GM18502 (cell line): ENCODE data around the gene COMTD1.
"Not testable (repeated sequence)": the region's sequence is repeated elsewhere in the genome, so short reads cannot be mapped to it uniquely, and the experiment has no call there.

Source experiments
- ATAC-seq: cut with Tn5 transposase; IDR thresholded peaks from one replicate; pipeline ENCODE4 v1.9.1; 2021; ENCODE audit warnings: mild to moderate bottlenecking; ENCODE audit not compliant: unreplicated experiment, poor library complexity

COMTD1 gene

DNA sequence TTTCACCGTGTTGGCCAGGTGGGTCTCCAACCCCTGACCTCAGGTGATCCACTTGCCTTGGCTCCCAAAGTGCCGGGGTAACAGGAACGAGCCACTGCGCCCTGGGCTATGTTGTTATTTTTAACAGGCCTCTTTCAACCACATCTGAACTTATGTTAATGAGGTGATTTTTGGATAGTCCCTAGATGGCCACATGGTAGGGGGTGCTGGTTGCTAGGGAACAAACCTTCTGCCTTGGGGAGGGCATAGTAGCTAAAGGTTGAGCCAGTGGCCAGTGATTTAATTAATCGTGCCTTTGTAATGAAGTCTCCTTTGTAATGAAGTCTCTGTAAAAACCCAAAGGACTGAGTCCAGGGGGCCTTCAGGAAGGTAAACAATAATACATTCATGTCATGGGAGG, 9.1 kb downstream of the COMTD1 start:
- ATAC-seq, result no peak

DNA sequence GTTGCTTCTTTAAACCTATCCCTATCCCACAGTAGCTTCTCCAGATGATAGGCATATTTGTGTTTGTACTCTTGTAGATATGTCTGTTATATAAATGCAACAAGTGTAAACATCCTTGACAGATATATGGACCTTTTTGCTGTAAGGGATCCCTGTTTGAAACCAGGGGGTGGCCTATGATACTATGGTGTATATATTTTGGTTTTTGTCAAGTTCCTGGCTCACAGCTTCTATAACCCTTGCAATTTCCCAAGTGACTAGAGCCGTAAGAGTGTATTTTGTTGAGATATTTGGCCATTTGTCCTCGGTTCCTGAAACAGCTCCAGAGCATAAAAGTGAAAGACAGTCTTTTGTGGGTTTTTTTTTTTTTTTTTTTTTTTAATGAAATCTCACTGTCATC, 9.7 kb downstream of the COMTD1 start:
- ATAC-seq, result no peak

GRCh38 chr10:75223507-75223906, 12.2 kb downstream of the COMTD1 start:
- ATAC-seq, result no peak

- not testable (repeated sequence) for ATAC-seq
Measured at GRCh38 chr10:75221492-75221891, 14.3 kb downstream of the COMTD1 start.

DNA sequence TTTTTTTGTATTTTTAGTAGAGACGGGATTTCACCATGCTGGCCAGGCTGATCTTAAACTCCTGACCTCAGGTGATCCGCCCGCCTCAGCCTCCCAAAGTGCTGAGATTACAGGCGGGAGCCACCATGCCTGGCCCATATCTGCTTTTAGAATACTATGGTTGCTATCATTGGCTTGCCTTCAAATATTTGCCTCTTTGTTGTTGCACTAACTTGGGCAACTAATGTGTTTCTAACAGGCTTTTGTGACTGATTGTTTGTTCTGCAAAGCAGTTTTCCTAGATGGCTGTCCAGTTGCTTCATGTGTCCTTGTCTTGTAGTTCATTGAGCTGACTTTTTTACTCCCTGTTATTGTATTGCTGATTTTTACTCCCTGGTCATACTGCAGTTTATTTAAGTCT, 15.5 kb downstream of the COMTD1 start:
- ATAC-seq, result no peak

DNA sequence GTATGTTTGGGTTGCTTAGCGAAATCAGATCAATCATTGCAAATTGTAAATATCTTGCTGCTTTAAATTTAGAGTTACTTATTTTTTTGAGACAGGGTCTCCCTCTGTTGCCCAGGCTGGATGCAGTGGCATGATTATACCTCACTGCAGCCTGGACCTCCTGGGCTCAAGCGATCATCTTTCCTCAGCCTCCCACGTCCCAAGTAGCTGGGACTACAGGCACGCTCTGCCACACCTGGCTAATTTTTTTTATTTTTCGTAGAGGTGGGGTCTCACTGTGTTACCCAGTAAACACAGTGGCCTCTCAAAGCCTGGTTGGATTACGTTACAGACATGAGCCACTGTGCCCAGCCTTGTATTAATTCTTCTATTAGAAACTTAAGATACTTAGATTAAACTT, 23.4 kb downstream of the COMTD1 start:
- ATAC-seq, result no peak

DNA sequence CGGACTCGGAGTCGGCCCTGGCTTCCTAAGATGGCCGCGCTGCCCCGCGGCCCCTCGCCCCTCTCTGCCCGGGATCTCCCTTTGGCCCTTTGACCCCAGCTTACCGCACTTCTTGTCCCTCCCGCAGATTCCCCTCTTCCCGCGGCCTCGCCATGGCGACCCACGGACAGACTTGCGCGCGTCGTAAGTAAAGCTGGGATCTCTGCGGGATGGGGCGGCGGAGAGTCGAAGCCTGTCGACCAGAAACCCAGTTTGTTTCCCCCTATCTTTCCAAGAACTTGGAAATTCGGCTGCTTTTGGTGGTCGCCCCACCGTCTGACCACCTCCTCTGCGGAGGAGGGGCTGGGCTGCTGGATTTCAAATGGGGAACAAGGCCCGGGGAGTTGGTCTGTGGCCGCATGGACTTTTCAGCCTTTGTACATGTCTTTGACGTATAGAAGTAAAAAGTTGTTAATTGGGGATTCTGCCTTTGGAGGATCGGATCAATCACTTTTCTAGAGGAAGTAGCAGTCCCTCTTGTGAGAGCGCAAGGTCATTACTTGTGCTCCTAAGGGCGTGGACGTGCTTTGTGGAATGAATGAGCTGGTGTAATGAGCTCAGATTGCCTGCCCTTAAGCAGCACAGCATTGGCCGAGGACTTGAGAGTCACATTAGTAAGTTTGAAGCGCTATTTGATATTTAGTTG, 24.6 kb downstream of the COMTD1 start:
- no peak for ATAC-seq

DNA sequence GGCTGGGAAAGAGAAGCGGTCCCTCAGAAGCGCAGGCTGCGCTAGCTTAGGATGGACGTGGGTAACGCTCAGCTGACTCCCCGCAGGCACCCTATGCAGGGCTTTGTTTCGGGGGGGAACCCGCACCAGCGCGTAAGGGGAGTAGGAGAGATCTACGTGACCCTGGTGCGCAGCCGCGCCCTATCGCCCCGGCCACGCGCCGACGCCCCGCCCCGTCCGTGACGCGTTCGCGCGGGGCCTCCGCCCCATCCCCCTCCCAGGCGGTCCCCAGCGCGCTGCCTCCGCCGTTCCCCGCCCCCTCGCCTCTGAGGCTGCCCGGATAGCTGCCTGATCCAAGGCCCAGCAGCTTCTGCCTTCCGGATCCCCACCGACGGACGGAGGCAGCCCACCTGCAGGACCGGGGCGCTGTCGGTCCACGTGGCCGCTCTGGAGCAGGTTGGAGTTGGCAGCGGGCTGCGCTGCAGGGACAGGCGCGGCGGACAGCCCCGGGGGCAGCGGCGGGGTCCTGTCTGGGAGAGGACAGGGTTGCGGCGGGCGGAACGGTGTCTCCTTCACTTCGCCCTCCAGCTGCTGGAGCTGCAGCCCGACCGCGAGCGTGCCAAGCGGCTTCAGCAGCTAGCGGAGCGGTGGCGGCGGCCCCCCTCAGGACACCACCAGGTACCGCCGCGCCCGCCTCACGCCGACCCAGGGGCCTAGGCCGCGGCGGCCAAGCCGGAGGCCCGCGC, 25.3 kb downstream of the COMTD1 start, which contains the start of gene VDAC2:
TSS of gene VDAC2 (plus strand) at position 515 of the 725 bp plus-strand sequence. CDS start 363 bp downstream, outside the sequence.
- peak; percentile 90 for ATAC-seq

DNA sequence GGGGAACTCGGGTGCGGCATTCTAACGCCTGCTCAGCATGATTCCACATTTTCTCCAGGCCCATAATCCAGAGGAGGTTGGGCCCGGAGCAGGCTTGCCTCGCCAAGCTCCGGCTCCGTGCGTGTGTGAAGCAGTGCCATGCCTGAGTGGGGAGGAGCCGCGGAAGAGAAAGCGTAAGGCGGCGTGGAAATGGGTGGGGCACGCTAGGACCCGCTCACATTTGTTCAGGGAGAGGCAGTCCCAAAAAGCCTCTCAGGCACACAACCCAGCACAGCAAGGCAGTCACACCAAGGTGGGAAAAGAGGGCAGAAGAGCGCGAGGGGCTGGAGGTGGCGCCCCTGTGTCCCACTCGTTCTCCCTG, 25.9 kb downstream of the COMTD1 start:
- ATAC-seq, result peak; percentile 61

GRCh38 chr10:75209086-75209920, 26.5 kb downstream of the COMTD1 start:
- ATAC-seq, result no peak

DNA sequence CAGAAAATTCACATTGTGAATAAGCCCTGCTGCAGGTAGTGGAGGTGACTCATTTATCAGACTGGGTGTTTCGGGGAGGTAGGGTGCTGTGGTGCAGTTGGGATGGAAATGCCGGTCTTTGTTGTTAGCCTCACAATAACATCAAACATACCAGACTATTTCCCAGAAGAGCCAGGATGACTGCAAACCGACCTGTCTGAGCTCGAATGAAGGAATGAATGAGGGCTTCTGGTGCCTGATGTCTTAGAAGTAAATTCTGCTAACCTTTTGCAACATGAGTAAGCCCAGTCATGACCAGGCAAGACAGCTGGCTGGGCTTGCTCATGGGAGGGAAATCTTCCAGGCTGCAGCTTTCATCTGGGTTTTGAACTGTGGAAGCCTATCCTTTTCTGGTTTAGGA, 27.6 kb downstream of the COMTD1 start:
- ATAC-seq, result no peak

DNA sequence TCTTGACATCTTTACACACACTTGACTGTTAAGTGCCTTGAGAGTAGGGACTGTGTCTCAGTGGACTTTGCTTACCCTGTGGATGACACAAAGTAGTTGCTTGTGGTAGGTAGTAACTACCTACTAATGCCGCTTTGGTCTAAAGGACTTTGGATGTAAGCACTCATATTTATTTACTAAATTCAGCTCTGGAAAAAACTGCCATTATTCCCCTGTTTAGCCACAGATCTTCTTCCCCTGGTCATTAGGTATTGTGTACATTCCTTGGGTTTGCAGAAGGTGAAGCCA, 28.0 kb downstream of the COMTD1 start:
- ATAC-seq, result no peak

GRCh38 chr10:75207079-75207856, 28.5 kb downstream of the COMTD1 start:
- ATAC-seq, result no peak

DNA sequence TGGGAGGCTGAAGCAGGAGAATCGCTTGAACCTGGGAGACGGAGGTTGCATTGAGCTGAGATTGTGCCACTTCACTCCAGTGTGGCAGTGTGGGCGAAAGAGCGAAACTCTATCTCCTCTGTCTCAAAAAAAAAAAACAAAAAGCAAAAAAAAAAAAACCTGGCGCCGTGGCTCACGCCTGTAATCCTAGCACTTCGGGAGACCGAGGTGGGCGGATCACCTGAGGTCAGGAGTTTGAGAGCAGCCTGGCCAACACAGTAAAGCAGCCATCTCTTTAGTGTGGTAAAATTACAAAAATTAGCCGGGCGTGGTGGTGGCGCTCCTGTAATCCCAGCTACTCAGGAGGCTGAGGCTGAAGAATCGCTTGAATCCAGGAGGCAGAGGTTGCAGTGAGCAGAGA, 29.1 kb downstream of the COMTD1 start:
- not testable (repeated sequence) for ATAC-seq

DNA sequence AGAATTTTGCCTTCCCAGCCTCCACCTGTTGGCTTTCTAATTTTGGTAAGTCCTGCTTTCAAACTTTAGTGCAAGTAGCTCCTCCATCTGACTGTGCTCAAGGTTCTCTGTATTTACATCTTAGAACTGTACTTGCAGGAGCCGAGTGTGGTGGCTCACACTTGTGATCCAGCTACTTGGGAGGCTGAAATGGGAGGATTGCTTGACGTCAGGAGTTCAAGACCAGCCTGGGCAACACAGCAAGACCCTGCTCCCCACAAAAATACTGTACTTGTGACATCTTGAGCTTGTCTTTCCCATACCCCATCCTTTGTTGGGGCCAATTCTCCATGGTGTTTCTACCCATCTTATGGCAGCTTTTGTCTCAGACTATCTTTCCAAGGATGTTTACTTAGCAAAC, 29.8 kb downstream of the COMTD1 start:
- no peak for ATAC-seq

GRCh38 chr10:75203724-75204123, 32.0 kb downstream of the COMTD1 start:
- ATAC-seq, result no peak

- not testable (repeated sequence) for ATAC-seq
Measured at GRCh38 chr10:75203046-75203620, 32.6 kb downstream of the COMTD1 start.

GRCh38 chr10:75202321-75203045, 33.3 kb downstream of the COMTD1 start:
- ATAC-seq, result no peak

DNA sequence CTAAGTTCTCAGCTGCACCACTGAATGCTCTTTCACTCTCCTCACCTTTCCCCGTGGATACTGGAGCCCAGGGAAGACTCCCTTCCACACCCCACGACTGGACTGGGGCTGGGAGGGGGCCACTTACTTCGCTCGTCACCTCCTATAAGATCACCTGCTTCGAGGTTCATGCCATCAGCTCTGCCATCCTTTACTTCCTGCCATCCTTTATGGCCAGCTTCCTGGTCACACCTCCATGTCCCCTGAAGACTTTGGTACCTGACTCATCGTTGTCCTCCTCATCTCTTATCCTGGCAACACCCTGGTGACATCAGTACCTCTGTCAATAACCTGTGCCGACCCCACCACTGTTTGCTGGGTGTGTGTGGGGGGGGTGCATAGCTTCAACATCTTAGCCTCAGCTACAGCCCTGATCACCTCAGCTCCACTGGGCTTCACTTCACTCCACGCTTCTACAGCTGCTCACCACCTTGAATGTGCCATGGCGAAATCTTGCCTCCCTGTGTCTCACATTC, 33.9 kb downstream of the COMTD1 start:
- ATAC-seq, result no peak
